ENCODE measurements around the gene SNX13. TPM values are rescaled to one million over a fixed set of nuclear protein-coding genes. Genes with fewer than 3 reads are reported as not detected.

SNX13 gene
- total and polyA plus RNA-seq, 2 donors (not counting 1 experiment from before 2014, with no cell fraction given): 6.5 to 58.1 TPM

- no peak overlapping the region for H3K4me3 Mint-ChIP-seq
- H3K9ac ChIP-seq (ENCODE audit: low read length): no peak overlapping the region
- H3K79me2 ChIP-seq (ENCODE audit: control insufficient read depth, insufficient read depth, low read length): no peaks in the 10 kb centered on the region
- no CpG with 5 or more reads among the region's 2 CpGs for WGBS (ENCODE audit: insufficient coverage)
- H3K27ac ChIP-seq (ENCODE audit: low read length in 2 of 2): no peak overlapping the region
- H3K4me2 ChIP-seq (replicated peaks; ENCODE audit: low read depth, low read length, poor library complexity, severe bottlenecking): no peak overlapping the region
- ChIA-PET CTCF (no interaction called here), POLR2A (no interaction called here)
- no peaks in the 10 kb centered on the region for H3K9me3 Mint-ChIP-seq (ENCODE audit: insufficient read depth)
- peaks cover 28 to 36% of the 10 kb centered on the region in 2 experiments for H3K36me3 ChIP-seq (replicated peaks in 1 of 2; ENCODE audit: control extremely low read depth in 1 of 2, control insufficient read depth in 1 of 2, extremely low read depth in 1 of 2, insufficient read depth in 2 of 2, low read length in 1 of 2)
- ATAC-seq (ENCODE audit: low read depth) (no peak), DNase-seq (no peak)
- H2AFZ ChIP-seq (ENCODE audit: insufficient read depth, low read depth, low read length, poor library complexity, severe bottlenecking): no peak overlapping the region
- TF ChIP-seq CTCF (IDR thresholded peaks at IDR 0.05): no peak
- no peak for TF ChIP-seq EZH2 (IDR thresholded peaks at IDR 0.05; ENCODE audit: borderline replicate concordance, insufficient read depth, low read depth, low read length, poor library complexity, severe bottlenecking)
- H3K9me3 ChIP-seq (ENCODE audit: control extremely low read depth in 1 of 3, control insufficient read depth in 2 of 3, insufficient read depth in 1 of 3, low read length in 2 of 3): no peaks in the 10 kb centered on the region
- H4K20me1 ChIP-seq (ENCODE audit: control insufficient read depth, insufficient read depth, low read length, poor library complexity, severe bottlenecking): no peaks in the 10 kb centered on the region
- H3K4me3 ChIP-seq (ENCODE audit: control extremely low read depth in 1 of 5, extremely low read depth in 1 of 5, insufficient read depth in 1 of 5, low read depth in 2 of 5, low read length in 4 of 5): no peak overlapping the region
- intact Hi-C loops (cut with micrococcal nuclease): no loop called here
- H3K27ac Mint-ChIP-seq: no peak overlapping the region
- H3K27me3 Mint-ChIP-seq: no peaks in the 10 kb centered on the region
- H3K4me1 Mint-ChIP-seq: no peaks in the 10 kb centered on the region
- H3K4me1 ChIP-seq (ENCODE audit: control insufficient read depth in 2 of 2, insufficient read depth in 2 of 2, low read length in 2 of 2): no peaks in the 10 kb centered on the region
- no peaks in the 10 kb centered on the region for H3K27me3 ChIP-seq (replicated peaks in 1 of 4; ENCODE audit: control extremely low read depth in 1 of 4, control insufficient read depth in 3 of 4, insufficient read depth in 4 of 4, low read length in 3 of 4)
These were observed 138.2 kb downstream of the SNX13 start for GRCh38 chr7:17802056-17802455.

GRCh38 chr7:17792075-17792936 lies 148.0 kb downstream of the SNX13 start:
- no peaks in the 10 kb centered on the region for H3K4me1 ChIP-seq (ENCODE audit: control insufficient read depth in 2 of 2, insufficient read depth in 2 of 2, low read length in 2 of 2)
- CTCF ChIA-PET: interaction anchor here (1.4 kb wide), 1 partner anchor 22 kb away, joined by 6 read pairs; no protein-coding TSS in a partner anchor

More at GRCh38 chr7:17792075-17792936, 148.0 kb downstream of the SNX13 start:
- POLR2A ChIA-PET: no interaction called here
- no CpG with 5 or more reads among the region's 1 CpG for WGBS (ENCODE audit: insufficient coverage)
- Histone ChIP-seq H3K27me3 (replicated peaks in 1 of 4; ENCODE audit: control extremely low read depth in 1 of 4, control insufficient read depth in 3 of 4, insufficient read depth in 4 of 4, low read length in 3 of 4) (no peaks in the 10 kb centered on the region), H3K9me3 (ENCODE audit: control extremely low read depth in 1 of 3, control insufficient read depth in 2 of 3, insufficient read depth in 1 of 3, low read length in 2 of 3) (no peaks in the 10 kb centered on the region), H2AFZ (ENCODE audit: insufficient read depth, low read depth, low read length, poor library complexity, severe bottlenecking) (no peak overlapping the region), H3K79me2 (ENCODE audit: control insufficient read depth, insufficient read depth, low read length) (no peaks in the 10 kb centered on the region), H3K4me3 (ENCODE audit: control extremely low read depth in 1 of 5, extremely low read depth in 1 of 5, insufficient read depth in 1 of 5, low read depth in 2 of 5, low read length in 4 of 5) (no peak overlapping the region), H3K36me3 (replicated peaks in 1 of 2; ENCODE audit: control extremely low read depth in 1 of 2, control insufficient read depth in 1 of 2, extremely low read depth in 1 of 2, insufficient read depth in 2 of 2, low read length in 1 of 2) (peaks cover 12 to 25% of the 10 kb centered on the region in 2 experiments), H3K4me2 (replicated peaks; ENCODE audit: low read depth, low read length, poor library complexity, severe bottlenecking) (no peak overlapping the region), H4K20me1 (ENCODE audit: control insufficient read depth, insufficient read depth, low read length, poor library complexity, severe bottlenecking) (no peaks in the 10 kb centered on the region), H3K9ac (ENCODE audit: low read length) (no peak overlapping the region), H3K27ac (ENCODE audit: low read length in 2 of 2) (no peak overlapping the region)
- no peak overlapping the region for H3K27ac Mint-ChIP-seq
- no peak overlapping the region for H3K4me3 Mint-ChIP-seq
- TF ChIP-seq EZH2 (IDR thresholded peaks at IDR 0.05; ENCODE audit: borderline replicate concordance, insufficient read depth, low read depth, low read length, poor library complexity, severe bottlenecking) (no peak), CTCF (IDR thresholded peaks at IDR 0.05) (no peak)
- no peaks in the 10 kb centered on the region for H3K27me3 Mint-ChIP-seq
- no peak for ATAC-seq (ENCODE audit: low read depth)
- no peak for DNase-seq
- intact Hi-C loops (cut with micrococcal nuclease): no loop called here
- H3K9me3 Mint-ChIP-seq (ENCODE audit: insufficient read depth): no peaks in the 10 kb centered on the region
- no peaks in the 10 kb centered on the region for H3K4me1 Mint-ChIP-seq
